ENCODE measurements around the gene VSX2.

Gene VSX2

DNA sequence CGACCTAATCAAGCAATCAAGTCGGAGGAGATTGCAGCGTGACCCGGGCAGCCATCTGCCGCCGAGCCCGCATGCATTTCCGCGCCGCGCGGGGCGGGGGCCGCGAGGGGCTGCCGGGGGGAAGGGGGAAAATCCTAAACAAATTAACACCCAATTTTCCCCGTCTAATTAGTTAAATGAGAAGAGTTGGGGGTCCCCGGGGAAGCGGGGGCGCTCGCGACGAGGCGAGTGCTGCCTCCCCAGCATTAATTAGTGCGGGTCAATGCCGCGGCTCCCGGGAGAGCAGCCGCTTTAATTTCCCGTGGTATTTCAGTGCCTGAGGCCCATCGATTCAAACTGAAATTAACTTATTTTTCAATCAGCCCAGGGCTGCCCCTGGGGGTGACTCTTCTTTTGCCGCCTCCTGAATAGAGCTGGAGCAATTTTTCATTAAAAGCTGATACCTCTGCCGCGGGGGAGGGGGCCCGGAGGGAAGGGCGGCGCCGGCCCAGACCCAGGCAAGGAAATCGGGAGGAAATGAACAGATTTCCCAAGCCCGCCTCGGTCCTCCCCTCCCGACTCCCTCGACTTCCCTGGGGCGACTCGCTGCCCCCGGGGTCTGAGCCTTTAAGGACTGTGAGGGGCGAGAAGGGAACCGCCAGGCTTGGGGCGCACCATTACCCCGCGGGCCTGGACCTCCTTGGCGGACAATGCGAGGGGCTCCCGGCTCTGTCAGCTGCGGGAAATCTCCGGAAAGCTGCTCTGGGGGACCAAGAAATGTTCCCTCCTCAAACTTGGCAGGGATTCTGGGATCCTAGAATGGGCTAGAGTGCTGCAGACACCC, 18.9 kb downstream of the VSX2 start:
- Histone ChIP-seq H3K9me3 (ENCODE audit: control insufficient read depth in 1 of 2, low read length in 2 of 2) (no peaks in the 10 kb centered on the region), H3K27me3 (ENCODE audit: control insufficient read depth in 1 of 2, insufficient read depth in 2 of 2, low read length in 2 of 2) (peaks cover 12 to 16% of the 10 kb centered on the region in 2 donors), H3K27ac (ENCODE audit: low read depth, low read length) (no peak overlapping the region), H3K9ac (ENCODE audit: low read depth in 1 of 2, low read length in 2 of 2) (peak overlapping the region in 1 of 2 donors; percentile 33), H3K36me3 (ENCODE audit: control insufficient read depth in 1 of 2, insufficient read depth in 2 of 2, low read length in 2 of 2) (no peaks in the 10 kb centered on the region), H3K4me1 (ENCODE audit: control insufficient read depth in 1 of 2, insufficient read depth in 2 of 2, low read length in 2 of 2) (peaks cover 4 to 8% of the 10 kb centered on the region in 2 donors), H3K4me3 (ENCODE audit: low read depth in 1 of 2, low read length in 2 of 2) (peak overlapping the region; percentile 61 to 73)

DNA sequence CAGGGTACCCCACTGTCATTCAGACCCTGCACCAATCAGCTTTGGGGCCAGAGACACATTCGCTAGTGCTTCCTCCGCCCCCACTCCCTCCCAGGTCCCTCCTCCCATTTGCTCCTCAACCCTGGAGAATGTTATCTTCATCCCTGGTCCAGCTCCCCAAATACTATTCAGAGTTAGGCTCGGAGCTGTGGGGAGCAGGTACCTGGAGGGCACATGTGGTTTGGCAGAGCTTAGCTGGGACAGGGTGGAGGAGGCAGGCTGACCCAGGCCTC, 19.5 kb downstream of the VSX2 start:
- Histone ChIP-seq H3K9me3 (ENCODE audit: control insufficient read depth in 1 of 2, low read length in 2 of 2) (no peaks in the 10 kb centered on the region), H3K4me1 (ENCODE audit: control insufficient read depth in 1 of 2, insufficient read depth in 2 of 2, low read length in 2 of 2) (peaks cover 4 to 8% of the 10 kb centered on the region in 2 donors), H3K4me3 (ENCODE audit: low read depth in 1 of 2, low read length in 2 of 2) (no peak overlapping the region), H3K9ac (ENCODE audit: low read depth in 1 of 2, low read length in 2 of 2) (no peak overlapping the region), H3K27me3 (ENCODE audit: control insufficient read depth in 1 of 2, insufficient read depth in 2 of 2, low read length in 2 of 2) (peaks cover 12 to 16% of the 10 kb centered on the region in 2 donors), H3K27ac (ENCODE audit: low read depth, low read length) (no peak overlapping the region), H3K36me3 (ENCODE audit: control insufficient read depth in 1 of 2, insufficient read depth in 2 of 2, low read length in 2 of 2) (no peaks in the 10 kb centered on the region)

DNA sequence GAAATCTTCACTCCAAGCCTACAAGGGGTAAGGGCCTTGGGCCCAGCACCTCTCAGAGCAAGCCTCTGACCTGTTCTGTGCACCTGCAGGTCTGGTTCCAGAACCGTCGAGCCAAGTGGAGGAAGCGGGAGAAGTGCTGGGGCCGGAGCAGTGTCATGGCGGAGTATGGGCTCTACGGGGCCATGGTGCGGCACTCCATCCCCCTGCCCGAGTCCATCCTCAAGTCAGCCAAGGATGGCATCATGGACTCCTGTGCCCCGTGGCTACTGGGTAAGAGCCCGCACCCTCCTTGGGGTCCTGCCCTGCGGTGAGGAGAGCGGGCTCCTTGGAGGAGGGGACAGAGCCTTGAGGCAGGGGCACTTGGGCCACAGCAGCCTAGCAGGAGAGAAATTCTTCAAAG, 20.3 kb downstream of the VSX2 start:
- Histone ChIP-seq H3K4me3 (ENCODE audit: low read depth in 1 of 2, low read length in 2 of 2) (no peak overlapping the region), H3K9me3 (ENCODE audit: control insufficient read depth in 1 of 2, low read length in 2 of 2) (no peaks in the 10 kb centered on the region), H3K27ac (ENCODE audit: low read depth, low read length) (no peak overlapping the region), H3K4me1 (ENCODE audit: control insufficient read depth in 1 of 2, insufficient read depth in 2 of 2, low read length in 2 of 2) (peaks cover 4 to 8% of the 10 kb centered on the region in 2 donors), H3K9ac (ENCODE audit: low read depth in 1 of 2, low read length in 2 of 2) (no peak overlapping the region), H3K36me3 (ENCODE audit: control insufficient read depth in 1 of 2, insufficient read depth in 2 of 2, low read length in 2 of 2) (no peaks in the 10 kb centered on the region), H3K27me3 (ENCODE audit: control insufficient read depth in 1 of 2, insufficient read depth in 2 of 2, low read length in 2 of 2) (peaks cover 12 to 16% of the 10 kb centered on the region in 2 donors)

DNA sequence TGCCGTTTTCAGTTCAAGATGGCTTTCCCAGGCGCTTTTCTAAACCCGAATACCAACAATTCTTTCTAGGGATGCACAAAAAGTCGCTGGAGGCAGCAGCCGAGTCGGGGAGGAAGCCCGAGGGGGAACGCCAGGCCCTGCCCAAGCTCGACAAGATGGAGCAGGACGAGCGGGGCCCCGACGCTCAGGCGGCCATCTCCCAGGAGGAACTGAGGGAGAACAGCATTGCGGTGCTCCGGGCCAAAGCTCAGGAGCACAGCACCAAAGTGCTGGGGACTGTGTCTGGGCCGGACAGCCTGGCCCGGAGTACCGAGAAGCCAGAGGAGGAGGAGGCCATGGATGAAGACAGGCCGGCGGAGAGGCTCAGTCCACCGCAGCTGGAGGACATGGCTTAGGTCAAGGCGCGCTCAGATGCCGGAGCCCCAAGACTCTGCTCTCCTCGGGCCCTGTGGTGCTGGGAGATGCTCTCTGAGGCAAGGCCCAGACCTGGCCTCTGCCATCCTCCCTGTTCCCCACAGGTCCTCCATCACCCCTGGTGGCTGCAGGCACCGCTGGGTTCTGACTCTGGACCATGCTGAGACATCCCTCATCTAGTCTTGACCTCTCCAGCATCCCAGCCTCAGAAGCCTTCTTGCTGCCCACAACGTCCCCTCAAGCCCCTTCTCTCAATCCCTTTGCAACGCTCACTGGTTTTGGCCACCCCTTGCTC, 21.4 kb downstream of the VSX2 start:
- peaks cover 4 to 8% of the 10 kb centered on the region in 2 donors for H3K4me1 ChIP-seq (ENCODE audit: control insufficient read depth in 1 of 2, insufficient read depth in 2 of 2, low read length in 2 of 2)
- peaks cover 12 to 16% of the 10 kb centered on the region in 2 donors for H3K27me3 ChIP-seq (ENCODE audit: control insufficient read depth in 1 of 2, insufficient read depth in 2 of 2, low read length in 2 of 2)
- no peak overlapping the region for H3K4me3 ChIP-seq (ENCODE audit: low read depth in 1 of 2, low read length in 2 of 2)
- H3K27ac ChIP-seq (ENCODE audit: low read depth, low read length) = no peak overlapping the region
- no peaks in the 10 kb centered on the region for H3K9me3 ChIP-seq (ENCODE audit: control insufficient read depth in 1 of 2, low read length in 2 of 2)
- no peak overlapping the region for H3K9ac ChIP-seq (ENCODE audit: low read depth in 1 of 2, low read length in 2 of 2)
- H3K36me3 ChIP-seq (ENCODE audit: control insufficient read depth in 1 of 2, insufficient read depth in 2 of 2, low read length in 2 of 2) = no peaks in the 10 kb centered on the region

DNA sequence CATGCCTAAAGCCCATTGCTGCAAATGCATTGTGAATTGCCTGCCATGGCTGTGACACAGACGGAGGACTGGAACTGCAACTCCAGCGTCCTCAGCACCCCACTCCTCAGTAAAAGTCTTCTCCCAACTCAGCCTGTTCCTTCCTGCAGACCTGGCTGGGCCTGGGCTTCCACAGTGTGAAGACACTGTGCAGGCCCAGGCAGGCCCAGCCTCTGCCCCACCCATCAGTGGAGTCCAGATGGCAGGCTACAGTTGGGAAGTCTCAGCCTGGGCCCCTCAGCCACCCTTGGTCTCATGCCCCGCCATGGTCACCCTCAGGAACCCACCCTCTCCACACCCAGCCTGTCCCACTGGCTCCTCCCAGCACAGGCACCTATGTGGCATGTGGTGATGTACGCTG, 22.0 kb downstream of the VSX2 start:
- Histone ChIP-seq H3K9ac (ENCODE audit: low read depth in 1 of 2, low read length in 2 of 2) (no peak overlapping the region), H3K4me3 (ENCODE audit: low read depth in 1 of 2, low read length in 2 of 2) (no peak overlapping the region), H3K4me1 (ENCODE audit: control insufficient read depth in 1 of 2, insufficient read depth in 2 of 2, low read length in 2 of 2) (peaks cover 4 to 8% of the 10 kb centered on the region in 2 donors), H3K9me3 (ENCODE audit: control insufficient read depth in 1 of 2, low read length in 2 of 2) (no peaks in the 10 kb centered on the region), H3K27me3 (ENCODE audit: control insufficient read depth in 1 of 2, insufficient read depth in 2 of 2, low read length in 2 of 2) (peaks cover 12 to 16% of the 10 kb centered on the region in 2 donors), H3K36me3 (ENCODE audit: control insufficient read depth in 1 of 2, insufficient read depth in 2 of 2, low read length in 2 of 2) (no peaks in the 10 kb centered on the region), H3K27ac (ENCODE audit: low read depth, low read length) (no peak overlapping the region)

DNA sequence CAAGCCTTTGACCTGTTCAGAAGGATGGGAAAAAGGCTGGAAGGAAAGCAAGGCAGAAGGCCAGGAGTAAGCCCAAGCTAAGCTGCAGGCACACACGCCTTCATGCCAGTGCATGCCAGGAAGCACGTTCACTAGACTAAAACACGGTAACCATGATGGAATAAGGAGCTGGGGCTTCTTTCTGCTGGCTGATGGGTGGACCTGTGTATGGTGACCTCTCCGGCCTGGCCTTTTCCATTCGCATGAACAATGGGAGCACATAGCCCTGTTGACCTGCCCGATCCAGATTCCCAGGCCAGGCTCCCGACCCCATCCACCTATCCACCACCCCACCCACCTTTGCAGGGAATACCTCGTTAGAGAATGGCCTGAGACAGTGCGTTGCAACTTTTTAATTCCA, 22.8 kb downstream of the VSX2 start:
- peaks cover 12 to 16% of the 10 kb centered on the region in 2 donors for H3K27me3 ChIP-seq (ENCODE audit: control insufficient read depth in 1 of 2, insufficient read depth in 2 of 2, low read length in 2 of 2)
- no peaks in the 10 kb centered on the region for H3K9me3 ChIP-seq (ENCODE audit: control insufficient read depth in 1 of 2, low read length in 2 of 2)
- no peak overlapping the region for H3K9ac ChIP-seq (ENCODE audit: low read depth in 1 of 2, low read length in 2 of 2)
- no peak overlapping the region for H3K4me3 ChIP-seq (ENCODE audit: low read depth in 1 of 2, low read length in 2 of 2)
- peaks cover 3 to 7% of the 10 kb centered on the region in 2 donors for H3K4me1 ChIP-seq (ENCODE audit: control insufficient read depth in 1 of 2, insufficient read depth in 2 of 2, low read length in 2 of 2)
- H3K27ac ChIP-seq (ENCODE audit: low read depth, low read length) = no peak overlapping the region
- no peaks in the 10 kb centered on the region for H3K36me3 ChIP-seq (ENCODE audit: control insufficient read depth in 1 of 2, insufficient read depth in 2 of 2, low read length in 2 of 2)

DNA sequence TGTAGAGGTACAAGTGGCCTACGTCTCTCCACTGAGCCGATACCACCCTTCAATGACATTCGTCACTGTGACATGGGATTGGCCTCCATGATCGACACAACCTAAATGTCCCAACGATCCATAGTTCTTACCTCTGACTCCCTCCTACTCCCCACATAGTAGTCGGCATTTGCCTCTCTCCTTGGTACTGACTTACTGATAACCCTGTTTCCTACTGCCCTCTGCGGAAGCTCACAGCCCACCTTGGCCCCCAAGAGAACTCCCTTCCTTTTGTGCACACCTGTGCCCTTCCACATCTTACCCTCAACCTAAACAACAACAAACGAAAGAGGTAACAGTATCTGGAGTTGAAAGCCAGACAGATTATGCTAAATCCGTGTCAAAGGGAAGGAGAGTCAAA, 23.9 kb downstream of the VSX2 start:
- H3K9ac ChIP-seq (ENCODE audit: low read depth in 1 of 2, low read length in 2 of 2) = no peak overlapping the region
- H3K36me3 ChIP-seq (ENCODE audit: control insufficient read depth in 1 of 2, insufficient read depth in 2 of 2, low read length in 2 of 2) = no peaks in the 10 kb centered on the region
- H3K4me3 ChIP-seq (ENCODE audit: low read depth in 1 of 2, low read length in 2 of 2) = no peak overlapping the region
- no peaks in the 10 kb centered on the region for H3K9me3 ChIP-seq (ENCODE audit: control insufficient read depth in 1 of 2, low read length in 2 of 2)
- peaks cover 0 to 2% of the 10 kb centered on the region in 2 donors for H3K4me1 ChIP-seq (ENCODE audit: control insufficient read depth in 1 of 2, insufficient read depth in 2 of 2, low read length in 2 of 2)
- H3K27me3 ChIP-seq (ENCODE audit: control insufficient read depth in 1 of 2, insufficient read depth in 2 of 2, low read length in 2 of 2) = peaks cover 11 to 12% of the 10 kb centered on the region in 2 donors
- no peak overlapping the region for H3K27ac ChIP-seq (ENCODE audit: low read depth, low read length)

DNA sequence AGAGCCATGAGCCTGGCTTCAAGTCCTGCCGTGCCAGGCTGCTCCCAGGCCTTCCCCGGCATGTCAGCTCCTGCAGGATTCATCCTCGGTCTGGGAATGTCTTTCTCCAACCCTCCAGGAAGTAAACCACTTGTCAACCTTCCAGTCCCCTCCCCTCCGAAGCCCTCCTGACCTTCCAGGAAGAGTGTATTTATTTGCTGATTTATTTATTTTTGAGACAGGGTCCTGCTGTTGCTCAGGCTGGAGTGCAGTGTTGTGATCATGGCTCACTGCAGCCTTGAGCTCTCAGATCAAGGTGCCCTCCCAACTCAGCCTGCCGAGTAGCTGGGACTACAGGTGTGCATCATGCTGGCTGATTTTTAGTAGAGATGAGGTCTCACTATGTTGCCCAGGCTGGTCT, 24.7 kb downstream of the VSX2 start:
- Histone ChIP-seq H3K4me3 (ENCODE audit: low read depth in 1 of 2, low read length in 2 of 2) (no peak overlapping the region), H3K9ac (ENCODE audit: low read depth in 1 of 2, low read length in 2 of 2) (no peak overlapping the region)

DNA sequence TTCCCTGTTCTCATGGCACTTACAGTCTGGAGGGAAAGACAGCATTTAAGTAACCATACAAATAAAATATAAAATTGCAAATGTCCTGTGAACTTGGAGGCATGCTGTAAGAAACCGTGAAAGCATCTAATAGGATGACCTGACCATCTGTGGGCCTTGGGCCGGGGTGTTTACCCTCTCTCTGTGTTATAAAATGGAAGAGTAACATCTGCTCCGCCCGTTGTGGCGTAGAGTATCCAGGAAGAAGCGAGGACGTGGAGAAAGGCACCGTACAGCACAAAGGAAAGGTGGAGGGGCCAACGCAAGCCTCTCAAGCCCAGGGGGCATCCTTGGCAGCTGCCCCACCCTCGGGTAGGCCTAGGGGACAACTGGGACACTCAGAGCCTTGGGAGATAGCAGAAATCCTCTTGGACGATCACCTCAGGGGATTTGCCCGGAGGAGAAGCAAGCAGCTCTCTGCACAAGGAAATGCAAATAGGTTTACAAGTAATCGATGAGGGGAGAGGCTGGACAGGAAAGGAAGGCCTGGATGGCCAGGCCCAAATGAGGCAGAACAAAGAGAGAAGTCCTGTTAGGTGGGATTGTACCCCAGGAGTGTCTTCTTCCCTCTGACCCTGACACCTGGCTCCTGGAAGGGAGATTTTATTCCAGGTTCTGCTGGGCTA, 26.2 kb downstream of the VSX2 start:
- Histone ChIP-seq H3K36me3 (ENCODE audit: control insufficient read depth in 1 of 2, insufficient read depth in 2 of 2, low read length in 2 of 2) (no peaks in the 10 kb centered on the region), H3K27ac (ENCODE audit: low read depth, low read length) (no peak overlapping the region), H3K4me1 (ENCODE audit: control insufficient read depth in 1 of 2, insufficient read depth in 2 of 2, low read length in 2 of 2) (no peaks in the 10 kb centered on the region), H3K9ac (ENCODE audit: low read depth in 1 of 2, low read length in 2 of 2) (no peak overlapping the region), H3K27me3 (ENCODE audit: control insufficient read depth in 1 of 2, insufficient read depth in 2 of 2, low read length in 2 of 2) (no peaks in the 10 kb centered on the region), H3K4me3 (ENCODE audit: low read depth in 1 of 2, low read length in 2 of 2) (no peak overlapping the region), H3K9me3 (ENCODE audit: control insufficient read depth in 1 of 2, low read length in 2 of 2) (no peaks in the 10 kb centered on the region)

More for the DNA sequence above, 24.7 kb downstream of the VSX2 start:
- Histone ChIP-seq H3K4me1 (ENCODE audit: control insufficient read depth in 1 of 2, insufficient read depth in 2 of 2, low read length in 2 of 2) (no peaks in the 10 kb centered on the region), H3K27me3 (ENCODE audit: control insufficient read depth in 1 of 2, insufficient read depth in 2 of 2, low read length in 2 of 2) (peaks cover 3 to 5% of the 10 kb centered on the region in 2 donors), H3K9me3 (ENCODE audit: control insufficient read depth in 1 of 2, low read length in 2 of 2) (no peaks in the 10 kb centered on the region), H3K36me3 (ENCODE audit: control insufficient read depth in 1 of 2, insufficient read depth in 2 of 2, low read length in 2 of 2) (no peaks in the 10 kb centered on the region), H3K27ac (ENCODE audit: low read depth, low read length) (no peak overlapping the region)

DNA sequence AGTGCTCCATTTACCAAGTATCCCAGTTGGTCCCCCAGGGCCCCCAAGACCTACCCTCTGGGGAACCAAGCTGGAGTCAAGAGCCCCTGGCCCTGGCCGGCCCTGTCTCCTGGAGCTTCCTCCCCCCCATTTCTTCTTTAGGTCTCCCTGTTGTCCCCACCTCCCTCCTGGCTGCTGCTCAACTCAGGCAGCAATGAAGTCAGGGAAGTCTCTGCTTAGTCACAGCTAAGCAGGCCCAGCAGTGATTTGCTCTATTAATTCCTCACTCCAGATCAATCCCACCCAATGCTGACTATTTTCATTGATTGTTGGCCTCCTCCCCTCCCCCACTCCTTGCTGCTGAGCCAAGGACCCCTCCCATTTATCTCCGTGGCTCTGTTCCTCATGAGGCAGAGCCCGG, 28.3 kb downstream of the VSX2 start:
- no peaks in the 10 kb centered on the region for H3K9me3 ChIP-seq (ENCODE audit: control insufficient read depth in 1 of 2, low read length in 2 of 2)
- no peaks in the 10 kb centered on the region for H3K4me1 ChIP-seq (ENCODE audit: control insufficient read depth in 1 of 2, insufficient read depth in 2 of 2, low read length in 2 of 2)
- no peak overlapping the region for H3K9ac ChIP-seq (ENCODE audit: low read depth in 1 of 2, low read length in 2 of 2)
- no peak overlapping the region for H3K27ac ChIP-seq (ENCODE audit: low read depth, low read length)
- H3K36me3 ChIP-seq (ENCODE audit: control insufficient read depth in 1 of 2, insufficient read depth in 2 of 2, low read length in 2 of 2) = no peaks in the 10 kb centered on the region
- no peak overlapping the region for H3K4me3 ChIP-seq (ENCODE audit: low read depth in 1 of 2, low read length in 2 of 2)
- H3K27me3 ChIP-seq (ENCODE audit: control insufficient read depth in 1 of 2, insufficient read depth in 2 of 2, low read length in 2 of 2) = peaks cover 0 to 4% of the 10 kb centered on the region in 2 donors

Data from duodenal mucosa (tissue), 2 donors.